Mesenchymal stem cell (in vitro differentiated cells and primary cell): ENCODE measurements around the gene RNPS1.

ENCODE experiments used
- DNase-seq: peaks from one replicate; pipeline ENCODE4 v3.0.0-alpha.2; 2013
- H2AFZ ChIP-seq: one replicate; pipeline ENCODE4 v1.6.1; 2013; ENCODE audit warnings: low read depth, mild to moderate bottlenecking, control low read depth, inconsistent platforms, low read length, moderate library complexity
- H2AK5ac ChIP-seq: 2 replicates; pipeline ENCODE4 v1.6.1; 2013; ENCODE audit warnings: low read length, moderate library complexity, mild to moderate bottlenecking, inconsistent platforms; ENCODE audit not compliant: severe bottlenecking
- H2BK120ac ChIP-seq: one replicate; pipeline ENCODE4 v1.6.1; 2013; ENCODE audit warnings: low read depth, mild to moderate bottlenecking, inconsistent platforms, low read length, moderate library complexity
- H2BK12ac ChIP-seq, 2 experiments: one replicate each; pipeline ENCODE4 v1.6.1; 2013; ENCODE audit warnings: inconsistent platforms in 2 of 2, low read length in 2 of 2, mild to moderate bottlenecking in 2 of 2, moderate library complexity in 2 of 2, control low read depth in 1 of 2
- H2BK15ac ChIP-seq: one replicate; pipeline ENCODE4 v1.6.1; 2013; ENCODE audit warnings: mild to moderate bottlenecking, low read depth, inconsistent platforms; ENCODE audit not compliant: poor library complexity, severe bottlenecking
- H2BK5ac ChIP-seq: 2 replicates; pipeline ENCODE4 v1.6.1; 2013; ENCODE audit warnings: low read depth, mild to moderate bottlenecking, low read length, control low read depth, inconsistent platforms; ENCODE audit not compliant: poor library complexity, severe bottlenecking
- H3K14ac ChIP-seq, 2 experiments: one replicate each; pipeline ENCODE4 v1.6.1; 2013; ENCODE audit warnings: inconsistent platforms in 2 of 2, low read length in 2 of 2, control low read depth in 1 of 2, mild to moderate bottlenecking in 1 of 2, moderate library complexity in 1 of 2
- H3K18ac ChIP-seq, 2 experiments: one replicate each; pipeline ENCODE4 v1.6.1; 2013; ENCODE audit warnings: inconsistent platforms in 2 of 2, low read length in 2 of 2, control low read depth in 1 of 2, low read depth in 1 of 2, mild to moderate bottlenecking in 1 of 2
- H3K23ac ChIP-seq, 2 experiments: one replicate each; pipeline ENCODE4 v1.6.1; 2013; ENCODE audit warnings: inconsistent platforms in 2 of 2, low read length in 2 of 2, mild to moderate bottlenecking in 2 of 2, moderate library complexity in 2 of 2, control low read depth in 1 of 2
- H3K27ac ChIP-seq: 2 replicates; pipeline ENCODE4 v1.5.1; 2013; ENCODE audit warnings: mild to moderate bottlenecking, moderate library complexity, low read length, control low read depth, inconsistent platforms; ENCODE audit not compliant: poor library complexity, severe bottlenecking
- H3K27me3 ChIP-seq, 2 experiments: 2 replicates each; pipeline versions ENCODE4 v1.6.1 to v1.7.0; 2013; ENCODE audit warnings: low read length in 2 of 2, mild to moderate bottlenecking in 2 of 2, moderate library complexity in 2 of 2, control low read depth in 1 of 2, inconsistent platforms in 1 of 2; ENCODE audit not compliant: control insufficient read depth in 1 of 2, insufficient read depth in 1 of 2
- H3K36me3 ChIP-seq, 2 experiments: 2 replicates each; pipeline versions ENCODE4 v1.6.1 to v1.7.0; 2013; ENCODE audit warnings: low read length in 2 of 2, control low read depth in 1 of 2, inconsistent platforms in 1 of 2, low read depth in 1 of 2, mild to moderate bottlenecking in 1 of 2; ENCODE audit not compliant: insufficient read depth in 2 of 2, control insufficient read depth in 1 of 2
- H3K4ac ChIP-seq, 2 experiments: one replicate each; pipeline ENCODE4 v1.6.1; 2013; ENCODE audit warnings: inconsistent platforms in 2 of 2, low read length in 2 of 2, mild to moderate bottlenecking in 2 of 2, moderate library complexity in 2 of 2, control low read depth in 1 of 2, low read depth in 1 of 2
- H3K4me1 ChIP-seq: 2 replicates; pipeline ENCODE4 v1.6.1; 2013; ENCODE audit warnings: low read depth, low read length, control low read depth; ENCODE audit not compliant: control insufficient read depth, insufficient read depth
- H3K4me2 ChIP-seq: 2 replicates; pipeline ENCODE4 v1.6.1; 2013; ENCODE audit warnings: low read length, mild to moderate bottlenecking, inconsistent platforms; ENCODE audit not compliant: poor library complexity, severe bottlenecking
- H3K4me3 ChIP-seq, 2 experiments: 2 replicates each; pipeline versions ENCODE4 v1.5.1 to v1.7.0; 2013; ENCODE audit warnings: low read length in 2 of 2, mild to moderate bottlenecking in 2 of 2, control low read depth in 1 of 2, low read depth in 1 of 2; ENCODE audit not compliant: insufficient read depth in 1 of 2
- H3K79me1 ChIP-seq: replicated peaks from 2 replicates; pipeline ENCODE4 v1.6.1; 2013; ENCODE audit warnings: mild to moderate bottlenecking, control low read depth, low read length, inconsistent platforms; ENCODE audit not compliant: poor library complexity, severe bottlenecking
- H3K9ac ChIP-seq: 2 replicates; pipeline ENCODE4 v1.7.0; 2013; ENCODE audit warnings: mild to moderate bottlenecking, low read length, moderate library complexity
- H3K9me3 ChIP-seq: 2 replicates; pipeline ENCODE4 v1.7.0; 2013; ENCODE audit warnings: mild to moderate bottlenecking, low read length; ENCODE audit not compliant: control insufficient read depth
- H4K8ac ChIP-seq: one replicate; pipeline ENCODE4 v1.6.1; 2013; ENCODE audit warnings: inconsistent platforms, mild to moderate bottlenecking, low read length, moderate library complexity
- H4K91ac ChIP-seq: one replicate; pipeline ENCODE4 v1.6.1; 2013; ENCODE audit warnings: mild to moderate bottlenecking, low read length, inconsistent platforms
- WGBS: methylation state at CpG from one replicate; pipeline ENCODE4 v1.1.7; 2013; ENCODE audit warnings: mixed read lengths; 5-methylcytosine and 5-hydroxymethylcytosine counted together

Gene RNPS1

GRCh38 chr16:2277466-2278271 is 9.7 kb upstream of the RNPS1 start:
- no peak overlapping the region for H2BK15ac ChIP-seq
- peaks cover under 1% of the 10 kb centered on the region for H3K79me1 ChIP-seq
- H2AFZ ChIP-seq, result no peak overlapping the region
- H3K14ac ChIP-seq, result no peak overlapping the region
- H3K9ac ChIP-seq, result no peak overlapping the region
- no peak overlapping the region for H2BK120ac ChIP-seq
- no peak overlapping the region for H3K4me2 ChIP-seq
- H2BK12ac ChIP-seq, result no peak overlapping the region
- no peak overlapping the region for H2BK5ac ChIP-seq
- H3K36me3 ChIP-seq, result peaks cover 0 to 14% of the 10 kb centered on the region in 2 experiments
- H3K4me1 ChIP-seq, result peaks cover 2% of the 10 kb centered on the region
- no peaks in the 10 kb centered on the region for H3K9me3 ChIP-seq
- no peak overlapping the region for H2AK5ac ChIP-seq
- no peak overlapping the region for H3K18ac ChIP-seq
- no peak for DNase-seq
- no peak overlapping the region for H3K23ac ChIP-seq
- H3K4ac ChIP-seq, result no peak overlapping the region
- 89% methylated on average over 25 of the region's 25 CpGs for WGBS
- H3K27ac ChIP-seq, result no peak overlapping the region
- no peak overlapping the region for H4K91ac ChIP-seq
- H3K4me3 ChIP-seq, result no peak overlapping the region
- peaks cover 31 to 66% of the 10 kb centered on the region in 2 experiments for H3K27me3 ChIP-seq
- no peak overlapping the region for H4K8ac ChIP-seq

DNA sequence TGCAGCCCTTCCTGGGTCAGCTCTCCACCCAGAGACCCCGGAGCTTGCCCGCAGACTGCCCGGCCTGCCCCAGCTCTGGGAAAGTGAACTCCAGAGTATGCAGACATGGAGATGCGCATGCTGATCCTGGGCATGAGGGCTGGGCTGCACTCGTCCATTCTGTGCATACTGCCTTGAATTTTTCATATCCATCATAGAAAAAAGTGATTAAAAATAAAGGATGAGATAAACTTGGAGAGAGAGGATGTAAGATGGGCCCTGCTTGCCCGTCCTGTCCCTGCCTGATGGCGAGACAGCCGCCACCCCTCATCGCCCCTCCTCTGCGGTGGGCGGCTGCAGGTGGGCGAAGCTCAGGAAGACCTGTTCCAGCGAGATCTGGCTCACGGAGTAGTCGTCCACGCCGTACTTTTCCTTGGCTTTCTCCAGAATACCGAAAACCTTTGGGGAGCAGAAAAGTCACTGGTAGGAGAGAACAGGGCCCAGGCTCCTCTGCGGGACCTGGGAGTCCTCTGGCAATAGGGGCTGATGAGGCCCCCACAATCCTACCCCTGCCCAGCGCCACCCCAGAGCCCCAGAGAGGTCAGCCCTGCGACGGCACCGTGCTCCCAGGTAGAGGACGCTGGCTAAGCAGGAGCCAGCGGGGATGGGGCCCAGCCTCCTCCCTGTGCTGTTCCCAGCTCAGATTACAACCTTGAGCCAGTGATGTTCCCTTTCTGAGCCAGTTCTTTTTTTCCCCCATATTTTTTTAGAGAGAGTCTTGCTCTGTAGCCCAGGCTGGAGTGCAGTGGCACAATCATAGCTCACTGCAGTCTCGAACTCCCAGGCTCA is 8.7 kb upstream of the RNPS1 start:
- no peak for DNase-seq
- H3K9me3 ChIP-seq, result no peaks in the 10 kb centered on the region
- no peak overlapping the region for H2BK15ac ChIP-seq
- no peak overlapping the region for H3K4me2 ChIP-seq
- peaks cover 0 to 24% of the 10 kb centered on the region in 2 experiments for H3K36me3 ChIP-seq
- H3K4me1 ChIP-seq, result peaks cover 9% of the 10 kb centered on the region
- H3K27me3 ChIP-seq, result peaks cover 31 to 57% of the 10 kb centered on the region in 2 experiments
- no peak overlapping the region for H2BK5ac ChIP-seq
- H2BK120ac ChIP-seq, result no peak overlapping the region
- H4K91ac ChIP-seq, result no peak overlapping the region
- no peak overlapping the region for H3K9ac ChIP-seq
- H3K27ac ChIP-seq, result no peak overlapping the region
- 84% methylated on average over 24 of the region's 26 CpGs for WGBS
- no peak overlapping the region for H2AFZ ChIP-seq
- no peak overlapping the region for H2BK12ac ChIP-seq
- H3K4ac ChIP-seq, result no peak overlapping the region
- H3K14ac ChIP-seq, result no peak overlapping the region
- H3K23ac ChIP-seq, result no peak overlapping the region
- H3K18ac ChIP-seq, result no peak overlapping the region
- H3K79me1 ChIP-seq, result peaks cover 11% of the 10 kb centered on the region
- H2AK5ac ChIP-seq, result no peak overlapping the region
- no peak overlapping the region for H4K8ac ChIP-seq
- no peak overlapping the region for H3K4me3 ChIP-seq

DNA sequence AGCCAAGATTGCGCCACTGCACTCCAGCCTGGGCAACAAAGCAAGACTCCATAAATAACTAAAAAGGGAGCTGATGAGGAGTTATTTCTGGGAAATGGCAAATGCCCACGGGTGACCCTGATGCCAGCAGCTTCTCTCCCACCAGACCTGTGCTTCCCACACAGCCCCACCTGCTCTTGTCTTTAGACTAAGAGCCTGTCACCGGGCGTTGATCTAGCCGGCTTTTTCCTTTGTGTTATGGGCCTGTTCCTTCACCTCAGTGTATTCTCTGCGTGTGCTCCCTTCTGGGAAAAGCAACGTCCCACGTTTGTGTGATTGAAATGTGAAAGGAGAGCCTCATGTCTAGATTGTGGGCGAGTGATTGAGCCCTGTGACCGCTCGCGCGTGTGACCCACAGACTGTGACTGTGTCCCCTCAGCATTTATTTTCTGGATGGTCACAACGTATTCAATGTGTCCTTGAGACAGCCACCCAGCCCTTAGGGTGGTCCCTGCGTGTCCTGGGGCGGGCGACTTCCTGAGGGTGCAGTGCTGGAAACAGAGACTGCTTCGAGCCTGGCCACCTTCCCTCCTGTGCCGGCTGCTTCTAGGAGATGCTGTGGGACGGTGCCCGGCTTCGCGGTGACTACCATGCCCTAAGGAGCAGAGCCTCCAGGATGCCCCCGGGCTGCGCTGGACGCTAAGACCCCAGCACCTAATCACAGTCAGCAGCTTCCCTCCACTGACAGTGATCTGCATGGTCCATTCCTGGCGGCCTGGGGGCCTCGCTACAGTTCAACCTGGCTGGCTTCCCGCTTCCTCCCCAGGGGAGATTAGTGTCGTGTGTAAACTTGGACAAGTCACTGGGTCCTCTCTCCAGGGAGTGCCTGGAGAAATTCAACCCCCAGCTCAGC is 7.8 kb upstream of the RNPS1 start:
- H3K27me3 ChIP-seq, result peaks cover 30 to 49% of the 10 kb centered on the region in 2 experiments
- H4K91ac ChIP-seq, result no peak overlapping the region
- H2BK12ac ChIP-seq, result no peak overlapping the region
- H3K18ac ChIP-seq, result no peak overlapping the region
- H3K9me3 ChIP-seq, result no peaks in the 10 kb centered on the region
- peaks cover 10% of the 10 kb centered on the region for H3K4me1 ChIP-seq
- no peak overlapping the region for H3K27ac ChIP-seq
- no peak overlapping the region for H3K4me2 ChIP-seq
- H3K79me1 ChIP-seq, result peaks cover 19% of the 10 kb centered on the region
- 86% methylated on average over 29 of the region's 30 CpGs for WGBS
- no peak overlapping the region for H2AFZ ChIP-seq
- H4K8ac ChIP-seq, result no peak overlapping the region
- no peak overlapping the region for H2BK120ac ChIP-seq
- peaks cover 0 to 27% of the 10 kb centered on the region in 2 experiments for H3K36me3 ChIP-seq
- DNase-seq, result no peak
- no peak overlapping the region for H3K14ac ChIP-seq
- no peak overlapping the region for H3K4me3 ChIP-seq
- H3K9ac ChIP-seq, result no peak overlapping the region
- H2AK5ac ChIP-seq, result no peak overlapping the region
- H3K4ac ChIP-seq, result no peak overlapping the region
- no peak overlapping the region for H2BK5ac ChIP-seq
- no peak overlapping the region for H2BK15ac ChIP-seq
- no peak overlapping the region for H3K23ac ChIP-seq
